ENCODE measurements around the gene C20orf202.

DNA sequence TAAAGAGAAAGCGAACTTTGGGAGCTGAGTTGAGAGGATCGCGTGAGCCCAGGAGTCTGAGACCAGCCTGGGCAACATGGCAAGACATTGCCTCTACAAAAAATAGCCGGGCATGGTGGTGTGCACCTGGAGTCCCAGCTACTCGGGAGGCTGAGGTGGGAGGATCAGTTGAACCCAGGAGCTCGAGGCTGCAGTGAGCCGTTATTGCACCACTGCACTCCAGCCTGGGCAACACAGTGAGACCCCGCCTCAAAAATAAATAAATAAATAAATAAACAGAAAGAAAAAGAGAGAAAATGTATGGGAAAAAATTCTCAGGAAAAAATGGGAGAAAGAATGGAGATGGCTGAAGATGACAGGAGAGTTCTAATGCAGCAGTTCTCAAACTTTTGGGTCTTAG lies 2.5 kb downstream of the C20orf202 start:
- TF ChIP-seq, protein P1, sequence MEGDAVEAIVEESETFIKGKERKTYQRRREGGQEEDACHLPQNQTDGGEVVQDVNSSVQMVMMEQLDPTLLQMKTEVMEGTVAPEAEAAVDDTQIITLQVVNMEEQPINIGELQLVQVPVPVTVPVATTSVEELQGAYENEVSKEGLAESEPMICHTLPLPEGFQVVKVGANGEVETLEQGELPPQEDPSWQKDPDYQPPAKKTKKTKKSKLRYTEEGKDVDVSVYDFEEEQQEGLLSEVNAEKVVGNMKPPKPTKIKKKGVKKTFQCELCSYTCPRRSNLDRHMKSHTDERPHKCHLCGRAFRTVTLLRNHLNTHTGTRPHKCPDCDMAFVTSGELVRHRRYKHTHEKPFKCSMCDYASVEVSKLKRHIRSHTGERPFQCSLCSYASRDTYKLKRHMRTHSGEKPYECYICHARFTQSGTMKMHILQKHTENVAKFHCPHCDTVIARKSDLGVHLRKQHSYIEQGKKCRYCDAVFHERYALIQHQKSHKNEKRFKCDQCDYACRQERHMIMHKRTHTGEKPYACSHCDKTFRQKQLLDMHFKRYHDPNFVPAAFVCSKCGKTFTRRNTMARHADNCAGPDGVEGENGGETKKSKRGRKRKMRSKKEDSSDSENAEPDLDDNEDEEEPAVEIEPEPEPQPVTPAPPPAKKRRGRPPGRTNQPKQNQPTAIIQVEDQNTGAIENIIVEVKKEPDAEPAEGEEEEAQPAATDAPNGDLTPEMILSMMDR (IDR thresholded peaks at IDR 0.05), result no peak
- TF ChIP-seq POLR2A (IDR thresholded peaks at IDR 0.05), result no peak

Measured in lower leg skin (tissue), 3 donors.